ENCODE data around the gene EQTN.

EQTN gene

DNA sequence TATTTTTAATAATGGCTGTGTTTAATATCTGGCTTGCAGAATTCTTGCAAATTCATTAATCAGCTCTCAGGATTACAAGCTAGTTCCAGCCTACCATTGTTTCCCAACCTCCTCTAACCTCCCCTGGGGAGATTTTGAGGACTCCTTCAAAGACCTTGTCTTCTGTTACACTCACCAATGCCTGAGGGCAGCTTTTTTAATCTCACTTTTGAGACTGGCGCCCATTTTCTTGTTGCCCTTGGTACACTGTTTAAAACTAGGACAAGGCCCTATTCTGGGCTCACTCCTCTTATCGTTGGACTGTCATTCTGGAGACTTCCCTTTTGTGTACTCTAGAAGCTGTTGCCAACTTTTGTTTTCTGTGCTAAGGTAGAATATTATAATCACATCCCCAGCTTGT lies 13.6 kb upstream of the EQTN start:
- ChIA-PET CTCF (no interaction called here), POLR2A (no interaction called here)
- no peak for DNase-seq (ENCODE audit: extremely low spot score)
- TF ChIP-seq SUZ12 (IDR thresholded peaks at IDR 0.05), result no peak
- TF ChIP-seq, protein P1, sequence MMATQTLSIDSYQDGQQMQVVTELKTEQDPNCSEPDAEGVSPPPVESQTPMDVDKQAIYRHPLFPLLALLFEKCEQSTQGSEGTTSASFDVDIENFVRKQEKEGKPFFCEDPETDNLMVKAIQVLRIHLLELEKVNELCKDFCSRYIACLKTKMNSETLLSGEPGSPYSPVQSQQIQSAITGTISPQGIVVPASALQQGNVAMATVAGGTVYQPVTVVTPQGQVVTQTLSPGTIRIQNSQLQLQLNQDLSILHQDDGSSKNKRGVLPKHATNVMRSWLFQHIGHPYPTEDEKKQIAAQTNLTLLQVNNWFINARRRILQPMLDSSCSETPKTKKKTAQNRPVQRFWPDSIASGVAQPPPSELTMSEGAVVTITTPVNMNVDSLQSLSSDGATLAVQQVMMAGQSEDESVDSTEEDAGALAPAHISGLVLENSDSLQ (IDR thresholded peaks at IDR 0.05), result no peak
- TF ChIP-seq ARNT (IDR thresholded peaks at IDR 0.05), result no peak
- TF ChIP-seq BHLHE40 (IDR thresholded peaks at IDR 0.05; ENCODE audit: borderline replicate concordance), result no peak
- TF ChIP-seq SP1 (IDR thresholded peaks at IDR 0.05), result no peak
- no peak for TF ChIP-seq FOXK2 (IDR thresholded peaks at IDR 0.05)
- TF ChIP-seq ELF4 (IDR thresholded peaks at IDR 0.05), result no peak
- TF ChIP-seq LEF1 (IDR thresholded peaks at IDR 0.05; ENCODE audit: borderline replicate concordance), result no peak
- no peak for TF ChIP-seq ZNF384 (IDR thresholded peaks at IDR 0.05)
- TF ChIP-seq HDGF (IDR thresholded peaks at IDR 0.05; ENCODE audit: borderline replicate concordance), result no peak
- TF ChIP-seq CTBP1 (IDR thresholded peaks at IDR 0.05; ENCODE audit: borderline replicate concordance), result no peak
- no peak for TF ChIP-seq FOXA1 (IDR thresholded peaks at IDR 0.05)

DNA sequence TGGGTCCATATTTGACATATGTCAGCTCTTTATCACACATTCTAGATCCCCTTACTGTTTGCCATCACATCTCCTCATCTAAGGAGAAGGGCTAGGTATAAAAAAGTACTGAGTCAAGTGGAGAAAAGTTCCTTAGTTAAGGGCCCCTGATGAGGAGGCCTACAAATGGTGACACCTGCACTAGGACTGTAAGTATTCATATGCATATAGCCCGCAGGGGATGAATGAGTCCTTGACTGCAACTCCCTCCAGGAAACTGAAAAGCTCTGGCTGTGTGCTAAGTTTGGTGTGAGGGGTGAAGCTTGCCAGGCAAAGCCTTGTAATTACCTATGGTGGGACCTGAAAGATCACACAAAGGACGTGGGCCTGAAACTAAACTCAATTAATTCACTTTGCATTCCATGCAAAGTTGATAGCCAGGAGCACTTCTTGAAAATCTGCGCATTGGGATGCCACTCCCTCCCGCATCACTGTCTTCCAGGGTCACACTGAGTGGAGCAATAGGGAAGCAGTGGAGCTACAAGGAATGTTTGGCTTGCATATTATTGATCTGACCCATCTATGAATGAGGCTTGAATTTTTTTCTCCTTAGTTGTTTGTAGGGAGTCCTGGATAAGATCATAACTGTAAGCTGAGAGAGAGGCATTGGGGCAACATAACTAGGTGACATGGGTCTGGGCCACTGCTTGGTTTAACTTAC lies 11.9 kb upstream of the EQTN start:
- TF ChIP-seq ZNF384 (IDR thresholded peaks at IDR 0.05), result no peak
- POLR2A ChIA-PET, result no interaction called here
- CTCF ChIA-PET, result no interaction called here
- no peak for DNase-seq (ENCODE audit: extremely low spot score)

DNA sequence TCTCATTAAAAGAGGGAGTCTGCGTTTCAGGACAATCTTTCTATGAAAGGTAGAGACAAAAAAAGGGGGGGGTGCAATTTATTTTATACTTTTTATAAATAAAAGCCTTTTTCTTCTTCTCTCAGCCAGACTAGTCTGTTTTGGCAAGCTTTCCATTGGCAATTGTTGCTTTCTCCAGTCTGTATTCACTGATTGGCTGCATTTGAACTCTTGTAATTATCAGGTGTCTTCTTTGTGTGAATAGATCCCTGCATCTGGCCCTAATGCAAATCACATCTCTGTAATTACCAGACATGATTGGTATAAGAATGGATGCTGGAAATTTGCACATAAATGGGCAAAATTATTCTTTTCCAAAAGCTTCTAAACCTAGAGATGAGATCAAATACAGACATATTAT lies 7.6 kb upstream of the EQTN start:
- CTCF ChIA-PET, result no interaction called here
- TF ChIP-seq, protein P1 (IDR thresholded peaks at IDR 0.05), result no peak
- no peak for TF ChIP-seq SUZ12 (IDR thresholded peaks at IDR 0.05)
- no peak for TF ChIP-seq NFRKB (IDR thresholded peaks at IDR 0.05)
- no peak for TF ChIP-seq FOXM1 (IDR thresholded peaks at IDR 0.05; ENCODE audit: borderline replicate concordance)
- TF ChIP-seq FOXA1 (IDR thresholded peaks at IDR 0.05), result no peak
- TF ChIP-seq ELF4 (IDR thresholded peaks at IDR 0.05), result no peak
- no peak for TF ChIP-seq ARNT (IDR thresholded peaks at IDR 0.05)
- DNase-seq (ENCODE audit: extremely low spot score), result no peak
- POLR2A ChIA-PET, result no interaction called here

DNA sequence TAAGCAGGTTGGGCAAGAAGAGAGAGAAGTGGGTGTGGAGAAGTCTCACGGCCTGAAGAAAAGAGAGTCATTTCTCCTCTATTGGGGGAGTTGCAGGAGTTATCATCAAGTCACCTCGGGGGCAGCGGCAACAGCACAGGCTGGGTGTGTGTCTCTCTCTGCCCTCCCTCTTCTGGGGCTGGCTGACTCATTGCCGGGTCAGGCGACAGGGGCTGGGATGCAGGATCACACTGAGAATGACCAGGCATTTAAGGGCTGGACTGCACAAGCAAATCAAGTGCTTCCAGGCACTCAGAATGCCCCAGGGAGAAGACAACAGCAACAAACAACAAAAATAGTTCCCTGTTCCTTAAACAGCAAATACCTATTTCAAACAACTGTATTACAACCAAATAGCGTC lies 6.3 kb upstream of the EQTN start:
- no peak for DNase-seq (ENCODE audit: extremely low spot score)
- POLR2A ChIA-PET, result no interaction called here
- CTCF ChIA-PET, result no interaction called here
- no peak for TF ChIP-seq LEF1 (IDR thresholded peaks at IDR 0.05; ENCODE audit: borderline replicate concordance)
- TF ChIP-seq SP1 (IDR thresholded peaks at IDR 0.05), result no peak
- no peak for TF ChIP-seq FOXM1 (IDR thresholded peaks at IDR 0.05; ENCODE audit: borderline replicate concordance)
- no peak for TF ChIP-seq ELF4 (IDR thresholded peaks at IDR 0.05)
- TF ChIP-seq, protein P1 (IDR thresholded peaks at IDR 0.05), result no peak
- no peak for TF ChIP-seq SUZ12 (IDR thresholded peaks at IDR 0.05)
- TF ChIP-seq ARNT (IDR thresholded peaks at IDR 0.05), result no peak
- TF ChIP-seq HDGF (IDR thresholded peaks at IDR 0.05; ENCODE audit: borderline replicate concordance), result no peak
- TF ChIP-seq CTBP1 (IDR thresholded peaks at IDR 0.05; ENCODE audit: borderline replicate concordance), result no peak
- no peak for TF ChIP-seq FOXK2 (IDR thresholded peaks at IDR 0.05)
- no peak for TF ChIP-seq BHLHE40 (IDR thresholded peaks at IDR 0.05; ENCODE audit: borderline replicate concordance)
- TF ChIP-seq ZNF384 (IDR thresholded peaks at IDR 0.05), result no peak
- TF ChIP-seq L3MBTL2 (conservative IDR thresholded peaks at IDR 0.05), result no peak
- TF ChIP-seq FOXA1 (IDR thresholded peaks at IDR 0.05), result no peak
- TF ChIP-seq TARDBP (IDR thresholded peaks at IDR 0.05), result no peak
- no peak for TF ChIP-seq NFRKB (IDR thresholded peaks at IDR 0.05)

GRCh38 chr9:27293996-27294395 lies 3.0 kb downstream of the EQTN start:
- TF ChIP-seq TARDBP (IDR thresholded peaks at IDR 0.05), result no peak
- TF ChIP-seq ARNT (IDR thresholded peaks at IDR 0.05), result no peak
- no peak for TF ChIP-seq ELF4 (IDR thresholded peaks at IDR 0.05)
- no peak for TF ChIP-seq NFRKB (IDR thresholded peaks at IDR 0.05)
- no peak for TF ChIP-seq CTBP1 (IDR thresholded peaks at IDR 0.05; ENCODE audit: borderline replicate concordance)
- no peak for TF ChIP-seq L3MBTL2 (conservative IDR thresholded peaks at IDR 0.05)
- no peak for TF ChIP-seq SP1 (IDR thresholded peaks at IDR 0.05)
- TF ChIP-seq ZNF384 (IDR thresholded peaks at IDR 0.05), result no peak
- TF ChIP-seq HDGF (IDR thresholded peaks at IDR 0.05; ENCODE audit: borderline replicate concordance), result no peak
- no peak for TF ChIP-seq FOXK2 (IDR thresholded peaks at IDR 0.05)
- TF ChIP-seq, protein P1 (IDR thresholded peaks at IDR 0.05), result no peak
- no peak for TF ChIP-seq LEF1 (IDR thresholded peaks at IDR 0.05; ENCODE audit: borderline replicate concordance)
- no peak for TF ChIP-seq BHLHE40 (IDR thresholded peaks at IDR 0.05; ENCODE audit: borderline replicate concordance)
- no peak for TF ChIP-seq FOXA1 (IDR thresholded peaks at IDR 0.05)
- TF ChIP-seq SUZ12 (IDR thresholded peaks at IDR 0.05), result no peak
- TF ChIP-seq FOXM1 (IDR thresholded peaks at IDR 0.05; ENCODE audit: borderline replicate concordance), result no peak
- POLR2A ChIA-PET, result no interaction called here
- no peak for DNase-seq (ENCODE audit: extremely low spot score)
- CTCF ChIA-PET, result no interaction called here

Measured in HEK293T (cell line).